Measurements from ENCODE around the gene APBA3. TPM values are rescaled to one million over a fixed set of nuclear protein-coding genes. Genes with fewer than 3 reads are reported as not detected.
A peak's percentile ranks its signal among the peaks of the same experiment; 100 is the strongest.

Gene APBA3
- total and polyA plus RNA-seq, 12 donors, result 7.4 to 22.6 (median 11.5) TPM

DNA sequence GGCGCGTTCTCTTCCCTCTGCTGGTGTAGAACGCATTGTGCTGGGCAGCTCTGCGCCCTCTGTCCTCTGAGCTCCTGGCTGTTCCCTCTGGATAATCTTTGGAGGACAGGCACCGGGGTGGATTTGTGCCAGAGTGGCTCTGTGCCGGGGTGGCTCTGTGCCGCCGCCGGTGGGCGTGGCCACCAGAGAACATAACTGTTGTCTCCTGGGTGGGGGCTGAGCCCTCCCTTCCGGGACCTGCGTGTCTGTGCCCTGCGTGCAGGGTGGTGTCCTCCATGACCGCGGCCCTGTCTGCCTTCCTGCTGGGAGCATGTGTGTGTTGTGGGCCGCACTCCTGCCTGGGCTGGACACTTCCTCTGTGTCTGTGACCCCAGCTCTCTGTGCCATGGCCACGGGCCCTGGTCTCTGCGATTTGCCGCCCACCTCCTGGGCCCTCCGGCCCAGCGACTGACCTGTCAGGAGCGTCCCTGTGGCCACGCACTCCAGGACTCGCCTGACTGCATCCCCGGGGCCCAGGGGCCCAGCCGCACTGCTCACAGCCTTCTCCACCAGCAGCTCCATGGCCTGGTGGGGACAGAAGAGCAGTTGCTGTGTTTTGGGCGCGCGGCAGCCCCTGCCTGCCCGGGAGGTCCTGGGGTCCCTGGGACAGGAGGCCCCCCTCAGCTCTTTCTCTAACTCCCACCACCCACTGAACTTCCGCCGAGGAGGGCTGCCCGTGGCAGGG, 47.1 kb upstream of the APBA3 start:
- intact Hi-C loops (cut with DNase I), result no loop called here
- peak in 1 of 2 donors; percentile 48 for DNase-seq
- Histone ChIP-seq H3K27ac (peak overlapping the region in 6 of 10 donors; percentile 9 to 64 (median 44)), H3K4me1 (peaks cover 7 to 28% (median 16%) of the 10 kb centered on the region in 9 donors), H3K27me3 (peaks cover 0 to 10% (median 4%) of the 10 kb centered on the region in 7 donors), H3K36me3 (no peaks in the 10 kb centered on the region), H3K9me3 (no peaks in the 10 kb centered on the region), H3K4me3 (no peak overlapping the region)
- TF ChIP-seq CTCF (IDR thresholded peaks at IDR 0.05), result no peak
- WGBS, 2 donors, result 72 to 78% methylated on average over 33 of the region's 33 CpGs
- peak in 4 of 8 donors; percentile 27 to 55 (median 34) for ATAC-seq

DNA sequence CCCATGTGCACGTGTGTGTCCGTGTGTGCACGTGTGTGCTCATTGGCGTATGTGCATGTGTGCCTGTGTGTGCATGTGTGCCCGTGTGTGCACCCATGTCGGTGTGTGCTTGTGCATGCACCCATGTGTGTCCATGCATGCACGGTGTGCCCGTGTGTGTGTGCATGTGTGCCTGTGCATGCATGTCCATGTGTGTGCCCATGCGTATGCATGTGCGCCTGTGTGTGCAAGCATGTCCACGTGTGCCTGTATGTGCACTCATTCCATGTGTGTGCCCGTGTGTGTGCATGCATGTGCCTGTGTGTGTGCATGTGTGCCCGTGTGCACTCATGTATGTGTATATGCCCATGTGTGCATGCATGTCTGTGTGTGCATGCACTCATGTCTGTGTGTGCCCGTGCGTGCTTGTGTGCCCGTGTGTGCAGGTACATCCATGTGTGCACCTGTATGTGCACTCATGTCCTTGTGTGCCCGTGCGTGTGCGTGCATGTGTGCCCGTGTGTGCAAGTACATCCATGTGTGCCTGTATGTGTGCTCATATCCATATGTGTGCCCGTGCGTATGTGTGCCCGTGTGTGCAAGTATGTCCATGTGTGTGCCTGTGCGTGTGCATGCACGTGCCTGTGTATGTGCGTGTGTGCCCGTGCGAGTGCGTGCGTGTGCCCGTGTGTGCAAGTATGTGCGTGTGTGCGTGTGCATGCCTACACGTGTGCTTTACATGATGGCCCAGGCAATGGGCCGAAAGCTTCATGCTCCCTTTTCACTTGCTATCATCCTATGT, 46.3 kb upstream of the APBA3 start:
- Histone ChIP-seq H3K27me3 (peaks cover 0 to 14% (median 5%) of the 10 kb centered on the region in 7 donors), H3K4me3 (no peak overlapping the region), H3K4me1 (peaks cover under 1 to 20% (median 8%) of the 10 kb centered on the region in 9 donors), H3K27ac (no peak overlapping the region), H3K36me3 (no peaks in the 10 kb centered on the region), H3K9me3 (no peaks in the 10 kb centered on the region)
- 96% methylated on average over 35 of the region's 35 CpGs for WGBS, 2 donors
- intact Hi-C loops (cut with DNase I), result no loop called here
- no peak for DNase-seq
- no peak for ATAC-seq
- no peak for TF ChIP-seq CTCF (IDR thresholded peaks at IDR 0.05)

GRCh38 chr19:3807131-3807480, 45.6 kb upstream of the APBA3 start:
- H3K4me1 ChIP-seq, result peaks cover 0 to 15% (median 5%) of the 10 kb centered on the region in 9 donors
- H3K4me3 ChIP-seq, result no peak overlapping the region
- H3K36me3 ChIP-seq, result no peaks in the 10 kb centered on the region
- DNase-seq (no peak), ATAC-seq (no peak)
- H3K27me3 ChIP-seq, result peaks cover 0 to 18% (median 10%) of the 10 kb centered on the region in 7 donors
- H3K9me3 ChIP-seq, result no peaks in the 10 kb centered on the region
- intact Hi-C loops (cut with DNase I), result no loop called here
- no peak overlapping the region for H3K27ac ChIP-seq
- WGBS, 2 donors, result 74 to 81% methylated on average over 19 of the region's 19 CpGs
- no peak for TF ChIP-seq CTCF (IDR thresholded peaks at IDR 0.05)

DNA sequence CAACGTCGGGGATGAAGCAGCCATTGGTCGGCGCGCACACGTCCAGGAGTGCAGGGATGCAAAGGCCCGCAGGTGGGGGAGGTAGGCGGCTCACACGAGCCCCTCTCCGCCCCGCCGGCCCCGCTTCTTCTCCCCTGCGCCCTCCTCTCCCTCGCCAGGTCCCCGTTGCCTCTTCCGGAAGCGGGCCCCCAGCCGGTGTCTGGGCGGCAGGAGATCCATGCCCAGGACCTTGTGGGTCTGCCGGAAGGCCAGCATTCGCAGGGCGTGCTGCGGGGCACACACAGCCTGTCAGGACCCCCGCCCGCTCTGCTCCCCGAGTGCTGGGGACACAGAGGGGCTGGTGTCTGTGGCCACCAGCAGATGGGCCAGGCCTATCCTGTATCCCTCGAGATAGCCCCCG, 44.4 kb upstream of the APBA3 start:
- DNase-seq, result no peak
- Histone ChIP-seq H3K4me3 (no peak overlapping the region), H3K27me3 (peaks cover 0 to 24% (median 21%) of the 10 kb centered on the region in 7 donors), H3K4me1 (peaks cover 5 to 21% (median 12%) of the 10 kb centered on the region in 9 donors), H3K36me3 (no peaks in the 10 kb centered on the region), H3K9me3 (no peaks in the 10 kb centered on the region), H3K27ac (no peak overlapping the region)
- intact Hi-C loops (cut with DNase I), result no loop called here
- ATAC-seq, result no peak
- TF ChIP-seq CTCF (IDR thresholded peaks at IDR 0.05), result no peak
- 87 to 89% methylated on average over 28 to 29 of the region's 29 CpGs for WGBS, 2 donors
